Thyroid gland (tissue), 4 donors: ENCODE data around the gene DTNB. TPM values are rescaled to one million over a fixed set of nuclear protein-coding genes. Genes with fewer than 3 reads are reported as not detected.

Source experiments
- DNase-seq, 2 donors: peaks; one replicate each; pipeline ENCODE4 v3.0.0-alpha.2; 2019
- H3K27ac ChIP-seq, 3 donors: fragments of 200-600 bp; sonication (generic); 1 replicate in 2 of 3; 2 replicates in 1 of 3; pipeline ENCODE4 v1.5.1; 2016 to 2019; ENCODE audit warnings: mild to moderate bottlenecking in 1 of 3, moderate library complexity in 1 of 3
- H3K27me3 ChIP-seq: fragments of 200-600 bp; sonication (generic); one replicate; pipeline ENCODE4 v1.5.1; 2019
- H3K36me3 ChIP-seq, 2 donors: fragments of 200-600 bp; sonication (generic); one replicate each; pipeline ENCODE4 v1.5.1; 2016 to 2019
- H3K4me1 ChIP-seq, 2 donors: fragments of 200-600 bp; sonication (generic); one replicate each; pipeline ENCODE4 v1.5.1; 2017 to 2019
- H3K4me3 ChIP-seq, 3 donors: fragments of 200-600 bp; sonication (generic); replicated peaks in 1 of 3; 1 replicate in 2 of 3; 2 replicates in 1 of 3; pipeline ENCODE4 v1.5.1; 2016; ENCODE audit warnings: mild to moderate bottlenecking in 1 of 3
- H3K9me3 ChIP-seq: fragments of 200-600 bp; sonication (generic); one replicate; pipeline ENCODE4 v1.5.1; 2017
- POLR2A ChIP-seq, 2 donors: fragments of 450-650 bp; IDR thresholded peaks; one replicate each; pipeline ENCODE4 v1.6.1; 2017; ENCODE audit warnings: antibody characterized with exemption in 2 of 2, mild to moderate bottlenecking in 2 of 2, moderate library complexity in 1 of 2
- WGBS, 2 donors: methylation state at CpG; one replicate each; pipeline ENCODE4 v1.1.5; 2017; 5-methylcytosine and 5-hydroxymethylcytosine counted together
- intact Hi-C: fragments of 100-400 bp; cut with DNase I; formaldehyde crosslinking; loops from one replicate; pipeline ENCODE4 v1.15.1; 2023
- total RNA-seq, 4 donors: library from RNA; depleted of rRNA; stranded (reverse); fragments of >200 nt; gene quantifications; one replicate each; pipeline ENCODE4 v1.2.3, GENCODE V29; 2016
- TF ChIP-seq, protein P1 (sequence below), 6 experiments: fragments of 200-600 bp in 3 of 6; fragments of 450-650 bp in 3 of 6; sonication (generic) in 3 of 6; IDR thresholded peaks; one replicate each; pipeline ENCODE4 v1.5.1; 2016 to 2019; ENCODE audit warnings: antibody characterized with exemption in 6 of 6, mild to moderate bottlenecking in 2 of 6, inconsistent platforms in 1 of 6, moderate library complexity in 1 of 6

Gene DTNB
- total RNA-seq, 4 donors from 2014 or later: 38.9 to 75.2 (median 55.5) TPM

DNA sequence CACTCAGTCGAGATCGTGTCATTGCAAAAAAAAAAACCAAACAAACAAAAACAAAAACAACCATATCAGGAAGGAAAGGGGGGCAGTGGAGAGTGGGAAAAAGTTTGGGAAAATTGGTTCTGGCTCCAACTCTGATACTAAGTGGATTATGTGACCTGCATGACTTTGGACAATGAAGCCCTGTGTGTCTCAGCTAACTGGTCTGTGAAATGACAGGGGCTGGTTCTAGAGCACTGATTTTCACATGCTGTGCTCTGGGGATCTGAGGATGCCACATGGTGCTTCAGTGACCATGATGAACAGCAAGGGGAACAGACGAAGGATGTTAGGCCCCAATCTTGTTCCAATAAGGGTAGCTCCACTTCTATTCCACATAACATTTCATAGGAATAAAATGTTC is 174.2 kb downstream of the DTNB start:
- Histone ChIP-seq H3K4me1 (no peaks in the 10 kb centered on the region), H3K9me3 (no peaks in the 10 kb centered on the region), H3K27ac (no peak overlapping the region), H3K36me3 (no peaks in the 10 kb centered on the region), H3K27me3 (no peaks in the 10 kb centered on the region), H3K4me3 (no peak overlapping the region)
- no peak for DNase-seq
- intact Hi-C loops: no loop called here
- WGBS, 2 donors: 93 to 98% methylated on average over 3 of the region's 3 CpGs
- no peak for TF ChIP-seq POLR2A (IDR thresholded peaks at IDR 0.05)
- TF ChIP-seq, protein P1, sequence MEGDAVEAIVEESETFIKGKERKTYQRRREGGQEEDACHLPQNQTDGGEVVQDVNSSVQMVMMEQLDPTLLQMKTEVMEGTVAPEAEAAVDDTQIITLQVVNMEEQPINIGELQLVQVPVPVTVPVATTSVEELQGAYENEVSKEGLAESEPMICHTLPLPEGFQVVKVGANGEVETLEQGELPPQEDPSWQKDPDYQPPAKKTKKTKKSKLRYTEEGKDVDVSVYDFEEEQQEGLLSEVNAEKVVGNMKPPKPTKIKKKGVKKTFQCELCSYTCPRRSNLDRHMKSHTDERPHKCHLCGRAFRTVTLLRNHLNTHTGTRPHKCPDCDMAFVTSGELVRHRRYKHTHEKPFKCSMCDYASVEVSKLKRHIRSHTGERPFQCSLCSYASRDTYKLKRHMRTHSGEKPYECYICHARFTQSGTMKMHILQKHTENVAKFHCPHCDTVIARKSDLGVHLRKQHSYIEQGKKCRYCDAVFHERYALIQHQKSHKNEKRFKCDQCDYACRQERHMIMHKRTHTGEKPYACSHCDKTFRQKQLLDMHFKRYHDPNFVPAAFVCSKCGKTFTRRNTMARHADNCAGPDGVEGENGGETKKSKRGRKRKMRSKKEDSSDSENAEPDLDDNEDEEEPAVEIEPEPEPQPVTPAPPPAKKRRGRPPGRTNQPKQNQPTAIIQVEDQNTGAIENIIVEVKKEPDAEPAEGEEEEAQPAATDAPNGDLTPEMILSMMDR (IDR thresholded peaks at IDR 0.05): no peak

DNA sequence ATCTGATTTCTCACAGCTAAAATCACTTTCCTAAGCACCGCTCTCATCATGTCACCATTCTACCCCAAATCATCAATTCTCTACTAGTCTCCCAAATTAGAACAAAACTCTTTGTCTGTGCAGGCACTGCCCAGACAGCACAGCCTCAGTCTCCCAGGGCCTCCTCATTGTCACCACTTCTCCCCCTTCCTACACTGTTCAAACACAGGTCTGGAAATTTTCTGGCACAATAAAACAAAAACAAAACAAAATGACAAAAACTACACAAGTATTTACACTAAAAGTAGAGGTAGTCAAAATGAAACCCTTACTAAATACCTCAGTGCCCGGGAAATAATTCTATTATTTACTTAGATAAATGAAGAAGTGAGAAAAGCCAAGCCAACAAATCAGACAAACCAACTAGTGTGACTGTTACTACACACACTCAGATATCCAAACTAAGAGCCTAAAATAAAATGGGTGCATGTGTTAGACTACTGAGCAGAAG is 175.4 kb downstream of the DTNB start:
- TF ChIP-seq, protein P1 (IDR thresholded peaks at IDR 0.05): no peak
- TF ChIP-seq POLR2A (IDR thresholded peaks at IDR 0.05): no peak

DNA sequence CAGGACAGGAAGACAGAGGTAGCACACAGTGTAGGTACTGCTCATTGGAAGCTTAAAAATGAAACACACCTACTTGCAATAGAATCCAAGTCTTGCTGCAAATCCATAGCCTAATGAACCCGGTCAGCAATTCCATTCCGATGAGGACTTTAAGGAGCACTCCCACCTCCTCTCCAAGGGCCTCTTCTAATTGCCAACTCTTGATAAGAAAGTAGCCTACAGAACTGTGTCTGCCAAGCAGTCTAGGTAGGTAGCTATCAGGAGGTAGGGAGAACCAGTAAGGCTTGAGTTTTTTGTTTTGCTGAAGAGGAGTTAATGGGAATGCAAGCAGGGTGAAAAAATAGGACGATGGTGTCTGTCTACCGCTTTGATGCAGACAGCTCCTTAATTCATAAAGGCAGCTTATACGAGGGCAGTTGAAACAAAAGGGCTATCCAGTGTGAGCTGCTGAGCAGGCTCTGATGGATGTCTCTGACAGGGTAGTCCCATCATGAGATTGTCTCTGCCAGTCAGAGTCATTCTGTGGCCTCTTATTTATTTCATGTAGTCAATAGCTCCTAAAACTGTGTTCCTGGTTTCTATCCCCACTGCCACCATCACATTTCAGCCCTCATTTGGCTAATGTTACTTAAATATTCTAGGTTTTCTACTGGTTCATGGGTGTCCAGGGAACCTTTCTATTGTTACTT is 176.0 kb downstream of the DTNB start:
- Histone ChIP-seq H3K9me3 (no peaks in the 10 kb centered on the region), H3K27me3 (no peaks in the 10 kb centered on the region), H3K36me3 (no peaks in the 10 kb centered on the region), H3K4me3 (no peak overlapping the region), H3K27ac (no peak overlapping the region), H3K4me1 (peaks cover 8 to 10% of the 10 kb centered on the region in 2 donors)
- DNase-seq: no peak
- intact Hi-C loops: no loop called here
- no peak for TF ChIP-seq POLR2A (IDR thresholded peaks at IDR 0.05)
- TF ChIP-seq, protein P1 (IDR thresholded peaks at IDR 0.05): no peak
- WGBS, 2 donors: 73 to 81% methylated on average over 5 of the region's 5 CpGs

More for the DNA sequence above, 175.4 kb downstream of the DTNB start:
- intact Hi-C loops: no loop called here
- Histone ChIP-seq H3K9me3 (no peaks in the 10 kb centered on the region), H3K27me3 (no peaks in the 10 kb centered on the region), H3K36me3 (no peaks in the 10 kb centered on the region), H3K27ac (no peak overlapping the region), H3K4me3 (no peak overlapping the region), H3K4me1 (peaks cover 2 to 4% of the 10 kb centered on the region in 2 donors)
- DNase-seq: no peak
- 71 to 72% methylated on average over 2 of the region's 2 CpGs for WGBS, 2 donors

DNA sequence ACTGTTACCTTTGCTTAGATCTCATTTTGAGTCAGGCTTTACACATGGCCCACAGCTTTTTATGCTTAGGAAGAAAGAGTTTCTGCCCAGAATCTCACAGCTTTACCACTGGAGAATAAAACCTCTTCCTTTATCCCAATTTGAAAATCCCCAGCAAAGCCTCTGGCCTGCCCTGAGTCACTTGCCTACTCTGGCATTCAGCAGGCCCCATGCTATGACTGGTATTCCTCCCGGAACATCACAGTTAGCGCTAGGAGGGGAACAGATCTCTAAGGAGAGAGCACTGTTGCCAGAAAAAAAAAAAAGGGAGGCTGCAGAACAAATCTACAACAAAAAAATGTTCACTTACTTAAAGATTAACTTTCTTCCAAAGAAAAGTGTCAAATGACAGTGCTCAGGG is 178.8 kb downstream of the DTNB start:
- H3K4me3 ChIP-seq: no peak overlapping the region
- H3K4me1 ChIP-seq: peaks cover 12 to 14% of the 10 kb centered on the region in 2 donors
- H3K27me3 ChIP-seq: no peaks in the 10 kb centered on the region
- intact Hi-C loops: no loop called here
- TF ChIP-seq POLR2A (IDR thresholded peaks at IDR 0.05): no peak
- TF ChIP-seq, protein P1 (IDR thresholded peaks at IDR 0.05): no peak
- 91 to 96% methylated on average over 2 of the region's 2 CpGs for WGBS, 2 donors
- no peaks in the 10 kb centered on the region for H3K36me3 ChIP-seq
- no peak for DNase-seq
- H3K9me3 ChIP-seq: no peaks in the 10 kb centered on the region
- H3K27ac ChIP-seq: no peak overlapping the region

DNA sequence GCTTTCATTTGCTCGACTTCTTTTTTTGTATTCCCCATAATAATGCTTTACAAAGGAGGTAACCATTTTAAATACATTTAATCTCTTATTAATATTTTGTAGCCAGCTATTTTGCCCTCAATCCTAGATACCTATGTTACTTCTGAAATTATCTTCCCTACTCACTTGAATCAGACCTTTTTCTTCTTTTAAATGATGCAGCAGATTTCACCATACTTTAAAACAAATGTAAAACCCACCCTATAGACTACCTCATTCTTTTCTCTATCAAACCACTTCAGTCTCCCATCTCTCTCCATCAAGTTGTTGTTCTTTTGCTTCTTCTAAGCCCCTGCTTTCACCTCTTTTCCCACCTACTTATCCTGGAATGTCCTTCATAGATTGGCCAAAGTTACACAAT is 180.2 kb downstream of the DTNB start:
- no peak for TF ChIP-seq POLR2A (IDR thresholded peaks at IDR 0.05)
- TF ChIP-seq, protein P1 (IDR thresholded peaks at IDR 0.05): no peak
- Histone ChIP-seq H3K9me3 (no peaks in the 10 kb centered on the region), H3K27ac (peak overlapping the region in 1 of 3 donors; percentile 35), H3K4me1 (peaks cover 12 to 14% of the 10 kb centered on the region in 2 donors), H3K36me3 (no peaks in the 10 kb centered on the region), H3K27me3 (no peaks in the 10 kb centered on the region), H3K4me3 (no peak overlapping the region)
- intact Hi-C loops: no loop called here
- no peak for DNase-seq
- WGBS, 2 donors: 53 to 62% methylated on average over 1 of the region's 1 CpG
